Measurements from ENCODE around the gene DCLK2. TPM values are rescaled to one million over a fixed set of nuclear protein-coding genes. Genes with fewer than 3 reads are reported as not detected.

The DCLK2 gene
- polyA plus RNA-seq, 1 donor from 2014 or later = 134 TPM

GRCh38 chr4:150217192-150217591 is 138.9 kb downstream of the DCLK2 start:
- no peaks in the 10 kb centered on the region for H3F3A ChIP-seq (ENCODE audit: insufficient read depth, low read length, poor library complexity, severe bottlenecking)
- no peaks in the 10 kb centered on the region for H3K36me3 ChIP-seq (ENCODE audit: insufficient read depth, low read length)
- H4K20me1 ChIP-seq (ENCODE audit: insufficient read depth) = no peaks in the 10 kb centered on the region
- no peaks in the 10 kb centered on the region for H3K27me3 ChIP-seq (ENCODE audit: insufficient read depth, low read depth, low read length)
- peak overlapping the region; percentile 24 for H3K4me3 ChIP-seq (ENCODE audit: low read length)
- no peaks in the 10 kb centered on the region for H3K9me3 ChIP-seq (ENCODE audit: low read length)
- H3K27ac ChIP-seq (ENCODE audit: low read length) = peak overlapping the region; percentile 80
- H3K79me2 ChIP-seq (replicated peaks; ENCODE audit: insufficient read depth, low read length) = no peaks in the 10 kb centered on the region
- H2AFZ ChIP-seq (ENCODE audit: low read depth, low read length) = no peak overlapping the region
- TF ChIP-seq MXI1 (conservative IDR thresholded peaks at IDR 0.05; ENCODE audit: poor library complexity, severe bottlenecking) (no peak), REST (IDR thresholded peaks at IDR 0.05; ENCODE audit: borderline replicate concordance) (peak; percentile 45), EZH2 (IDR thresholded peaks at IDR 0.05; ENCODE audit: borderline replicate concordance, insufficient read depth, low read length, poor library complexity, severe bottlenecking) (no peak), EP300 (conservative IDR thresholded peaks at IDR 0.05; ENCODE audit: poor library complexity, severe bottlenecking) (no peak), SMC3 (conservative IDR thresholded peaks at IDR 0.05; ENCODE audit: poor library complexity) (peak; percentile 85), TAF1 (IDR thresholded peaks at IDR 0.05; ENCODE audit: low read depth) (peak; percentile 43), POLR2AphosphoS5 (IDR thresholded peaks at IDR 0.05) (peak; percentile 19), CTCF (IDR thresholded peaks at IDR 0.05; ENCODE audit: poor library complexity, severe bottlenecking) (peak; percentile 81), RAD21 (conservative IDR thresholded peaks at IDR 0.05) (peak; percentile 84)
- H3K4me2 ChIP-seq (ENCODE audit: low read length) = peak overlapping the region; percentile 17
- H3K9ac ChIP-seq (ENCODE audit: low read length) = peak overlapping the region; percentile 36
- H3K9me2 ChIP-seq (ENCODE audit: insufficient read depth, low read length) = no peaks in the 10 kb centered on the region

GRCh38 chr4:150217808-150218207 is 139.6 kb downstream of the DCLK2 start:
- no peak overlapping the region for H3K4me2 ChIP-seq (ENCODE audit: low read length)
- H3F3A ChIP-seq (ENCODE audit: insufficient read depth, low read length, poor library complexity, severe bottlenecking) = no peaks in the 10 kb centered on the region
- peak overlapping the region; percentile 24 for H3K4me3 ChIP-seq (ENCODE audit: low read length)
- no peaks in the 10 kb centered on the region for H3K9me2 ChIP-seq (ENCODE audit: insufficient read depth, low read length)
- no peaks in the 10 kb centered on the region for H3K36me3 ChIP-seq (ENCODE audit: insufficient read depth, low read length)
- no peak overlapping the region for H2AFZ ChIP-seq (ENCODE audit: low read depth, low read length)
- no peaks in the 10 kb centered on the region for H3K9me3 ChIP-seq (ENCODE audit: low read length)
- peak overlapping the region; percentile 80 for H3K27ac ChIP-seq (ENCODE audit: low read length)
- TF ChIP-seq EZH2 (IDR thresholded peaks at IDR 0.05; ENCODE audit: borderline replicate concordance, insufficient read depth, low read length, poor library complexity, severe bottlenecking) (no peak), MXI1 (conservative IDR thresholded peaks at IDR 0.05; ENCODE audit: poor library complexity, severe bottlenecking) (no peak), CTCF (IDR thresholded peaks at IDR 0.05; ENCODE audit: poor library complexity, severe bottlenecking) (no peak), POLR2AphosphoS5 (IDR thresholded peaks at IDR 0.05) (no peak), EP300 (conservative IDR thresholded peaks at IDR 0.05; ENCODE audit: poor library complexity, severe bottlenecking) (no peak), TAF1 (IDR thresholded peaks at IDR 0.05; ENCODE audit: low read depth) (no peak), SMC3 (conservative IDR thresholded peaks at IDR 0.05; ENCODE audit: poor library complexity) (no peak), RAD21 (conservative IDR thresholded peaks at IDR 0.05) (no peak), REST (IDR thresholded peaks at IDR 0.05; ENCODE audit: borderline replicate concordance) (no peak)
- no peaks in the 10 kb centered on the region for H4K20me1 ChIP-seq (ENCODE audit: insufficient read depth)
- H3K9ac ChIP-seq (ENCODE audit: low read length) = peak overlapping the region; percentile 36
- no peaks in the 10 kb centered on the region for H3K79me2 ChIP-seq (replicated peaks; ENCODE audit: insufficient read depth, low read length)
- no peaks in the 10 kb centered on the region for H3K27me3 ChIP-seq (ENCODE audit: insufficient read depth, low read depth, low read length)
